H1 (cell line): ENCODE results near the gene PLEKHG4. TPM values are rescaled to one million over a fixed set of nuclear protein-coding genes. Genes with fewer than 3 reads are reported as not detected.

Experiments used
- CTCF ChIA-PET: fragments of 300-600 bp; sonication (Branson Sonifier 250); formaldehyde crosslinking; loops from one replicate; lab custom pipeline; 2021; ENCODE audit not compliant: partially characterized antibody; lab: Charles Lee
- POLR2A ChIA-PET: fragments of 300-600 bp; sonication (Branson Sonifier 250); formaldehyde crosslinking; loops from one replicate; lab custom pipeline; 2021; ENCODE audit warnings: inconsistent platforms; ENCODE audit not compliant: partially characterized antibody; lab: Charles Lee
- DNase-seq, 2 experiments: peaks; one replicate each; pipeline versions ENCODE4 v3.0.0 to v3.0.0-alpha.2; 2010 to 2022; ENCODE audit warnings: low spot score in 2 of 2, low read depth in 1 of 2, mixed read lengths in 1 of 2
- FAIRE-seq: peaks from 2 replicates; lab custom pipeline; 2011; peaks lifted over from hg19 to GRCh38; lab: Jason Lieb, UNC
- H2AFZ ChIP-seq: 2 replicates; pipeline ENCODE4 v1.8.1; 2012; ENCODE audit warnings: low read length, inconsistent platforms
- H2AK5ac ChIP-seq: 2 replicates; pipeline ENCODE4 v1.6.1; 2013; ENCODE audit warnings: low read depth, low read length
- H2BK120ac ChIP-seq: replicated peaks from 2 replicates; pipeline ENCODE3; 2013; ENCODE audit warnings: low read depth, low read length, inconsistent platforms
- H2BK12ac ChIP-seq: 2 replicates; pipeline ENCODE4 v1.6.1; 2013; ENCODE audit warnings: low read depth, low read length
- H2BK15ac ChIP-seq: 2 replicates; pipeline ENCODE4 v1.6.1; 2013; ENCODE audit warnings: low read length
- H2BK20ac ChIP-seq: 2 replicates; pipeline ENCODE4 v1.6.1; 2013; ENCODE audit warnings: low read length
- H2BK5ac ChIP-seq: 2 replicates; pipeline ENCODE4 v1.6.1; 2013; ENCODE audit warnings: low read depth, low read length
- H3K14ac ChIP-seq: 2 replicates; pipeline ENCODE4 v1.6.1; 2013; ENCODE audit warnings: inconsistent platforms; ENCODE audit not compliant: insufficient read length
- H3K18ac ChIP-seq: 2 replicates; pipeline ENCODE4 v1.6.1; 2013; ENCODE audit warnings: low read length; ENCODE audit errors: extremely low read depth
- H3K23ac ChIP-seq: 2 replicates; pipeline ENCODE4 v1.6.1; 2013; ENCODE audit warnings: inconsistent platforms; ENCODE audit not compliant: insufficient read length
- H3K23me2 ChIP-seq: 2 replicates; pipeline ENCODE4 v1.6.1; 2013; ENCODE audit warnings: low read depth, low read length
- H3K27ac ChIP-seq: 2 replicates; pipeline ENCODE4 v1.6.1; 2011; ENCODE audit warnings: low read depth, low read length, inconsistent platforms
- H3K27me3 ChIP-seq, 4 experiments: replicated peaks in 1 of 4; 1 replicate in 1 of 4; 2 replicates in 3 of 4; pipeline versions ENCODE4 v1.6.1 to v1.8.1; 2011 to 2013; ENCODE audit warnings: low read length in 3 of 4, mild to moderate bottlenecking in 3 of 4, inconsistent platforms in 2 of 4, mixed read lengths in 2 of 4, moderate library complexity in 1 of 4; ENCODE audit not compliant: control insufficient read depth in 3 of 4, insufficient read depth in 3 of 4; ENCODE audit errors: extremely low read depth in 1 of 4
- H3K36me3 ChIP-seq, 4 experiments: 2 replicates each; pipeline versions ENCODE4 v1.6.1 to v1.8.1; 2011 to 2013; ENCODE audit warnings: mild to moderate bottlenecking in 4 of 4, low read length in 3 of 4, moderate library complexity in 2 of 4, control low read depth in 1 of 4, inconsistent platforms in 1 of 4; ENCODE audit not compliant: insufficient read depth in 4 of 4, control insufficient read depth in 2 of 4
- H3K4ac ChIP-seq: replicated peaks from 2 replicates; pipeline ENCODE3; 2013; ENCODE audit warnings: low read length, low read depth, mixed read lengths, inconsistent platforms; ENCODE audit not compliant: insufficient read length
- H3K4me1 ChIP-seq, 4 experiments: replicated peaks in 1 of 4; 1 replicate in 1 of 4; 2 replicates in 3 of 4; pipeline versions ENCODE4 v1.6.1 to v1.8.1; 2011 to 2013; ENCODE audit warnings: low read length in 3 of 4, inconsistent platforms in 2 of 4, mixed read lengths in 1 of 4; ENCODE audit not compliant: insufficient read depth in 4 of 4, control insufficient read depth in 3 of 4
- H3K4me2 ChIP-seq, 2 experiments: 2 replicates each; pipeline versions ENCODE4 v1.6.1 to v1.8.1; 2011 to 2013; ENCODE audit warnings: low read depth in 2 of 2, low read length in 2 of 2, control low read depth in 1 of 2, inconsistent platforms in 1 of 2, mild to moderate bottlenecking in 1 of 2; ENCODE audit not compliant: insufficient read depth in 1 of 2
- H3K4me3 ChIP-seq, 4 experiments: fragments of 200-600, 300-600 bp in 1 of 4; sonication (generic), shearing (Covaris generic), sonication (Bioruptor Twin) in 1 of 4; 2 replicates each; pipeline versions ENCODE4 v1.5.1 to v1.8.1; 2011 to 2016; ENCODE audit warnings: low read length in 4 of 4, low read depth in 3 of 4, control low read depth in 2 of 4, inconsistent platforms in 2 of 4, mild to moderate bottlenecking in 2 of 4, mixed read lengths in 1 of 4, moderate library complexity in 1 of 4; ENCODE audit not compliant: insufficient read depth in 2 of 4; ENCODE audit errors: extremely low read depth in 1 of 4
- H3K56ac ChIP-seq: replicated peaks from 2 replicates; pipeline ENCODE3; 2013; ENCODE audit warnings: low read depth, mild to moderate bottlenecking, mixed read lengths, low read length, inconsistent platforms; ENCODE audit not compliant: insufficient read length
- H3K79me1 ChIP-seq: 2 replicates; pipeline ENCODE4 v1.6.1; 2013; ENCODE audit warnings: low read depth, low read length, control low read depth
- H3K79me2 ChIP-seq, 2 experiments: 2 replicates each; pipeline versions ENCODE4 v1.6.1 to v1.8.1; 2012 to 2013; ENCODE audit warnings: low read length in 2 of 2, mild to moderate bottlenecking in 2 of 2, inconsistent platforms in 1 of 2; ENCODE audit not compliant: insufficient read depth in 2 of 2, control insufficient read depth in 1 of 2
- H3K9ac ChIP-seq, 4 experiments: replicated peaks in 1 of 4; 1 replicate in 1 of 4; 2 replicates in 3 of 4; pipeline versions ENCODE4 v1.6.1 to v1.8.1; 2011 to 2013; ENCODE audit warnings: low read depth in 3 of 4, low read length in 3 of 4, control low read depth in 2 of 4, mild to moderate bottlenecking in 2 of 4, moderate library complexity in 2 of 4, inconsistent platforms in 1 of 4; ENCODE audit errors: extremely low read depth in 1 of 4
- H3K9me3 ChIP-seq, 2 experiments: 2 replicates each; pipeline versions ENCODE4 v1.6.1 to v1.8.1; 2012 to 2013; ENCODE audit warnings: mild to moderate bottlenecking in 2 of 2, moderate library complexity in 2 of 2, control low read depth in 1 of 2, inconsistent platforms in 1 of 2, low read depth in 1 of 2, low read length in 1 of 2, mixed read lengths in 1 of 2; ENCODE audit not compliant: insufficient read depth in 2 of 2
- H4K20me1 ChIP-seq, 2 experiments: replicated peaks in 1 of 2; 2 replicates each; pipeline versions ENCODE3 to v1.8.1; 2011 to 2013; ENCODE audit warnings: inconsistent platforms in 2 of 2, low read length in 2 of 2, mild to moderate bottlenecking in 1 of 2; ENCODE audit not compliant: insufficient read depth in 2 of 2, control insufficient read depth in 1 of 2
- H4K5ac ChIP-seq: 2 replicates; pipeline ENCODE4 v1.6.1; 2013; ENCODE audit warnings: low read length, low read depth, mixed read lengths, inconsistent platforms; ENCODE audit not compliant: insufficient read length
- H4K8ac ChIP-seq: 2 replicates; pipeline ENCODE4 v1.8.0; 2013; ENCODE audit warnings: mild to moderate bottlenecking, moderate library complexity, low read length, inconsistent platforms; ENCODE audit not compliant: insufficient read depth; ENCODE audit errors: extremely low read depth
- H4K91ac ChIP-seq: replicated peaks from 2 replicates; pipeline ENCODE3; 2013; ENCODE audit warnings: low read length, mixed read lengths, inconsistent platforms; ENCODE audit not compliant: insufficient read length
- SIN3A ChIP-seq, 2 experiments: IDR thresholded peaks in 1 of 2; conservative IDR thresholded peaks in 1 of 2; 2 replicates each; pipeline ENCODE4 v1.6.1; 2011 to 2012; ENCODE audit warnings: low read length in 2 of 2, improper control_type of control experiment in 1 of 2, low read depth in 1 of 2, mild to moderate bottlenecking in 1 of 2
- WGBS, 2 experiments: shearing (Covaris generic) in 1 of 2; methylation state at CpG; one replicate each; pipeline versions ENCODE4 v1.1.6 to v1.1.7; 2013 to 2015; ENCODE audit warnings: low lambda C conversion rate in 2 of 2, mixed read lengths in 2 of 2, inconsistent platforms in 1 of 2, low coverage in 1 of 2, missing lambda C conversion rate in 1 of 2; ENCODE audit not compliant: insufficient replicate concordance in 2 of 2, insufficient coverage in 1 of 2, insufficient read length in 1 of 2; ENCODE audit errors: extremely low coverage in 1 of 2, missing lambda C conversion rate in 1 of 2; 5-methylcytosine and 5-hydroxymethylcytosine counted together
- polyA plus RNA-seq, 7 experiments: library from polyadenylated mRNA; depleted of rRNA in 3 of 7; stranded (reverse) in 5 of 7; unstranded in 2 of 7; fragments of >200 nt in 5 of 7; fragments of 200-250 nt in 2 of 7; gene quantifications; 1 replicate in 5 of 7; 2 replicates in 1 of 7; 4 replicates in 1 of 7; pipeline versions ENCODE4 v1.2.1 to v1.2.3, GENCODE V29; 2011 to 2013; ENCODE audit warnings: missing spikeins in 2 of 7, mixed read lengths in 2 of 7
- total RNA-seq: library from RNA; stranded (reverse); fragmentation: NEBNext Ultra II Directional; extraction: Animal tissue kit (Norgen Biotek cat#: 25700); gene quantifications from 2 replicates; pipeline ENCODE4 v1.2.1, GENCODE V29; 2021
- TF ChIP-seq, protein P1 (sequence below): IDR thresholded peaks from 2 replicates; pipeline ENCODE4 v1.6.1; 2011; ENCODE audit warnings: low read length, improper control_type of control experiment

The PLEKHG4 gene
- total and polyA plus RNA-seq, 2 of the 8 experiments (the other 6 are each of a cell fraction or from before 2014, with no cell fraction given) = 7.7 to 11.1 TPM

GRCh38 chr16:67248073-67248400, 31.3 kb upstream of the PLEKHG4 start:
- Histone ChIP-seq H4K20me1 (peaks cover 0 to 3% of the 10 kb centered on the region in 2 experiments), H2BK12ac (0 out of 2 replicates have a peak overlapping the region, but pooled peaks have one; percentile 52), H3K36me3 (peaks cover 0 to 2% (median 0%) of the 10 kb centered on the region in 4 experiments; a peak in 2 of 8 replicates), H3K79me2 (peaks cover 0 to 19% of the 10 kb centered on the region in 2 experiments; a peak in 2 of 4 replicates), H2BK15ac (0 out of 2 replicates have a peak overlapping the region, but pooled peaks have one; percentile 0), H4K5ac (no peak overlapping the region), H3K18ac (no peak overlapping the region; the same call in 1 of the 2 replicates), H3K27ac (no peak overlapping the region), H3K4ac (no peak overlapping the region), H3K23ac (no peak overlapping the region), H2BK5ac (no peak overlapping the region), H2BK20ac (no peak overlapping the region), H3K79me1 (peaks cover 6% of the 10 kb centered on the region; the same call in 1 of the 2 replicates), H2AK5ac (no peak overlapping the region), H2AFZ (no peak overlapping the region), H3K23me2 (peaks cover 12% of the 10 kb centered on the region; the same call in 1 of the 2 replicates), H3K4me1 (peaks cover 9 to 30% (median 13%) of the 10 kb centered on the region in 4 experiments), H3K4me2 (peak overlapping the region; percentile 92 to 95), H3K9ac (peak overlapping the region in 1 of 4 experiments; percentile 47; a peak in 2 of 7 replicates), H4K8ac (no peak overlapping the region; the same call in 1 of the 2 replicates), H3K56ac (no peak overlapping the region), H3K14ac (no peak overlapping the region), H4K91ac (no peak overlapping the region), H2BK120ac (no peak overlapping the region), H3K4me3 (peak overlapping the region; percentile 55 to 71 (median 66)), H3K27me3 (peaks cover 0 to 21% (median 13%) of the 10 kb centered on the region in 4 experiments; a peak in 5 of 7 replicates), H3K9me3 (no peaks in the 10 kb centered on the region)
- FAIRE-seq (no peak), DNase-seq (peak in 1 of 2 experiments; percentile 58)
- CTCF ChIA-PET = interaction anchor here (0.8 to 4.4 kb wide), 12 partner anchors 12 to 198 kb away, joined by 3 to 33 read pairs (median 5); partner anchors contain the start of genes KCTD19 and LRRC36
- TF ChIP-seq SIN3A (conservative IDR thresholded peaks at IDR 0.05 in 1 of 2, IDR thresholded peaks at IDR 0.05 in 1 of 2; ENCODE audit: low read depth in 1 of 2, low read length in 2 of 2) = 0 out of 4 replicates have a peak, but pooled peaks of 1 of the 2 experiments have one; percentile 41
- TF ChIP-seq, protein P1, sequence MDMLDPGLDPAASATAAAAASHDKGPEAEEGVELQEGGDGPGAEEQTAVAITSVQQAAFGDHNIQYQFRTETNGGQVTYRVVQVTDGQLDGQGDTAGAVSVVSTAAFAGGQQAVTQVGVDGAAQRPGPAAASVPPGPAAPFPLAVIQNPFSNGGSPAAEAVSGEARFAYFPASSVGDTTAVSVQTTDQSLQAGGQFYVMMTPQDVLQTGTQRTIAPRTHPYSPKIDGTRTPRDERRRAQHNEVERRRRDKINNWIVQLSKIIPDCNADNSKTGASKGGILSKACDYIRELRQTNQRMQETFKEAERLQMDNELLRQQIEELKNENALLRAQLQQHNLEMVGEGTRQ = no peak
- POLR2A ChIA-PET = interaction anchor here (1.0 to 6.8 kb wide), 10 partner anchors 10 to 50 kb away, joined by 3 to 111 read pairs (median 8); partner anchors contain the start of genes ELMO3 and TMEM208
- 12% methylated on average over 7 of the region's 7 CpGs; no CpG with 5 or more reads in 1 of the 2 experiments for WGBS, 2 experiments
